ENCODE results near the gene CD74.

The CD74 gene

DNA sequence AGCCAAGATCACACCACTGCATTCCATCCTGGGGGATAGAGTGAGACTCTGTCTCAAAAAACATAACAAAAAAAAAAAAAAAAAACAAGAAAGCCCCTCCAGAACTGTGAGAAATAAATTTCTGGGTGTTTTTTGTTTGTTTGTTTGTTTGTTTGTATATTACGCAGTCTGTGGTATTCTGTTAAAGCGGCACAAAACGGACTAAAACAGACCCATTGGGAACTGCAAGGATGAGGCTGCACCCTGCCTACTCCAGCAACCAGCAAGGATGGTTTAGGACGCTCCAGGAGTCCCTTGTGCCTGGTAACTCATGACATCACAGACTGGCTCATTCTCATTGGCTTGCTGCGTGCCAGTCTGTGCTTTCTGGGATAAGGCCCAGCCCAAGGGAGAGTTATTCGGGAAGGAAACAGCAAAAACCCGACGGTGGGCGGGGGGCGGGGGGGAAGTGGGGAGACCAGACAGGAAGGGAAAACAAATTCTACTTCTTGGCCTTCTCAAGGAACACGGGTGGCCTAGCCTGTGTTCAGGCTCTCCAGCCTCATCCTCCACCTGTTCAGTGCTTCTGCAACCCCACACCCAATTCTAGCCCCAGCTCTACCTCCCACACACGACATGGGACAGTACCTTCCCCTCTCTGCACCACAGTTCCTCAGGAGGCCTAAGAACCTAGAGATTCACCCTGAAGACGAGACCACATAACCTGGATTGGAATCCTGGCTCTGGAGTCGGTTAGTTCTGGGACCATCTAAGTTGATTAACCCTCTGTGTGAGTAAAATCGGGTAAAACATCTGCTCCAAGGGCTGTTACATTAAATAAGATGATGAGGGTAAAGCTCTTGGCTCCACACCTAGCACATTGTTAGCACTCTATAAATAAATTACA lies 2.8 kb downstream of the CD74 start:
- DNase-seq: peak; percentile 63 to 73

- DNase-seq: no peak
These were observed 4.3 kb downstream of the CD74 start for GRCh38 chr5:150408231-150408943.

DNA sequence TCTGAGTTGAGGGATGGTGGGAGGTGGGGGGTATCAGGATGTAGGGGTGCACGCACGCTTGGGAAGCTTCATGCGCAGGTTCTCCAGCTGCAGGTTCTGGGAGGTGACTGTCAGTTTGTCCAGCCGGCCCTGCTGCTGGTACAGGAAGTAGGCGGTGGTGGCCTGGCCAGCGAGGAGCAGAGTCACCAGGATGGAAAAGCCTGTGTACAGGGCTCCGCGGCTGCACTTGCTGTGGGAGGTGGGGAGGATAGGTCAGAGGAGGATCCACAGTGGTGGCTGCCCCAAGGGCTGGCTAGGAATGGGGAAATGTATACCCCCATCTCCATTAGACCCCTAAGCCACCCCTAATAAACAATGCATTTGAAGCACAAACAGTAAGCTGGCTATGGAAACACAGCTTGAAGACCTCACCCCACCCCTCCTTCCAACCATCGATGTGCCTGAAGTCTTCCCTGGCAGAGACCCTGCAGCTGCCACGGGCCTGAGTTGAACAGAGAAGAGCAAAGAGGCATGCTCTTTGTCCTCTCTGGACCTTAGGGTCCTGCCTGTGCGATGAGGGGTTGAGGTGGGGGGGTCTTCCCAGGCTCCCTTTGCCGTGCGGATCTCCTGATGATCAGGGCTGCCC lies 5.5 kb downstream of the CD74 start:
- DNase-seq: no peak

DNA sequence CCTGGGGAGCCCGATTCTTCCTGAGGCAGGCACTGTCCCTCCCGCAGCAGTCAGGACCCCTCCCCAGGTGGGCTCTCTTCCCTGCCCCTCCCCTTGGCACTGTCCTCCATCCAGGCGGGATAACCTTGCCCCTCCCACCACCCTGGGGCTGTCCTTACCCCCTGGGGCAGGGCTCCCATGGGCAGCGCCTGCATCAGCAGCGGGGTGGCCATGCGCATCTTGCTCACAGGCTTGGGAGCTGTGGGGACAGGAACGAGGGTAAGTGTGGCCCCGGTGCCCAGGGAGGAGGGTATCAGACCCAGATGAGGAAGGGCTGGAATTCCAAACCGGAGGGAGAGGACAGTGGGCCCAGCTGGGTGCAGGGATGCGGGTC lies 6.0 kb downstream of the CD74 start:
- DNase-seq: no peak

- no peak for DNase-seq
These were observed 6.5 kb downstream of the CD74 start for GRCh38 chr5:150406103-150406722.

- DNase-seq: no peak
These were observed 7.5 kb downstream of the CD74 start for GRCh38 chr5:150404941-150405816.

DNA sequence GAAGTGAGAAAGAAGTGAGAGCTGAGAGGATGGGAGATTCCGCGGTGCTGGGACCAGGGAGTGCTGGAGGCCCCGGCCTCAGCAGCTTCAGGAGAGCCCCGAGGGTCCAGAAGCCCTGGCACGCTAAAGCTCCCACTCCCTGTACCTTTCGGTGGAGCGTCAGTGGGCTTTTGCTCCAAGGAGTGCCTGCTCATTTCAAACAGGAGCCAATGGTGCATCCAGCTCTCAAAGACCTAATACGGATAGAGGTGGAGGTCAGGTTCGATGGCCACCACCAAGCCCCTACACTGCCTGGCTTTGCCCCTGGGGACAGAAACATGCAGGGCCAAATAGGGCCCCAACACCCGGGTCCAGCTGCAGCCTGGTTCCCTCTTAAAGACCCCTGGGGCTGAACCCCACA lies 8.2 kb downstream of the CD74 start:
- DNase-seq: no peak

DNA sequence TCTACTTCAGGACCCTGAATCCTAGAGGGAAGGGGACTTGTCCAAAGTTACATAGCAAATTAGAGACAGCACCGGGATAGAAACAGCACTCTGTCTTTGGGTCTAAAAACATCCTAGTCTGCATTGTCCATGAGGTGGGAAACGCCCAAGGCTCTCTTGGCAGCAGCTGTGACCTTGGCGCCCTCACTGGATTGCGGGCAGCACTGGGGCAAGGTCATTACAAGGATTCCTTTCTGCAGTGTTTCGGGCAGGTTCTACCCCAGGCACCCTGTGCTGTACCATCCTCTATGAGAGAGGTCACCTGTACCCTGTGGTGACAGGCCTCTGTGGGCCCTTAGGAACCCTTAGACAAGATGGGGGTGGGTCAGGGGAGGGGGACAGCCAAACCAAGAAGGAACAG lies 8.6 kb downstream of the CD74 start:
- DNase-seq: no peak

DNA sequence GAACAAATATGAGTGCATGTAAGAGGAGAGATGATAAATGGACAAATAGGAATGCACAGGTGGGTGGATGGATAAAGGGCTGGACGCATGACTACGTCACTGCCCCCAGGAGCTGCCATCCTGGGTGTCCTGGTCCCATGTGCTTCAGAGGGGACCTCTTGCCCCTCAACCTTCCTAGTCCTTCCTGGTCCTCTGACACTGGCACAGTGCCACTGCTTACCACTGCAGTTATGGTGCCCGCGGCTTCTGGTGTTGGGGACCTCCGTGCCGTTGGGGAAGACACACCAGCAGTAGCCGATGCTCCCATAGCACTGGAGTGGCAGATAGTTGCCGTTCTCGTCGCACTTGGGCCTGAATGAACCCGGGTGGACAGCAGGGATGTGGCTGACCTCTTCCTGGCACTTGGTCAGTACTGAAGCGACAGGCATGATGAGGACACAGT lies 9.8 kb downstream of the CD74 start:
- no peak for DNase-seq

DNA sequence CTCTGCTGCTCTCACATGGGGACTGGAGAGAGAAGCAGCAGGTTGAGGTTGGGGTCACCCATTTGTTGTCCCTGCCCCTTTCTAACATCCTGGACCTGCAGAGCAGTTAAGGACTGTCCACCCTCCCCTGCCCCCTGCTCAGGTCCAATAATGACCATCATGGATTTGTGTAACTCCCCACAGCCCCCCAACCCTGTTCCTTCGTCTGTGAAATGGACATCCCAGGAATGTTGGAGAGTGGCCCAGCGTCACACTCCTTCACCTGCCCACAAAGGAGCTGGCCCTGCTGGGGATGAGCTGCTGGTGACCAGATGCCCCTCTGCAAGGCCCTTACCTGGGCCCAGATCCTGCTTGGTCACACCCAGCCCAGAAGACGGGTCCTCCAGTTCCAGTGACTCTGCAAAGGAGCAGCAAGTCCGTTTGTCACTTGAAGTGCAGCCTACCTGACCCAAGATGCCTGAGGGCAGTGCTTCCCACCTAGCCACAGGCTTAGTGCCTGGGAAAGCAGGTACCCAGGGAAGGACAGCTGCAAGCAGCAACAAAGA lies 10.4 kb downstream of the CD74 start:
- no peak for DNase-seq

DNA sequence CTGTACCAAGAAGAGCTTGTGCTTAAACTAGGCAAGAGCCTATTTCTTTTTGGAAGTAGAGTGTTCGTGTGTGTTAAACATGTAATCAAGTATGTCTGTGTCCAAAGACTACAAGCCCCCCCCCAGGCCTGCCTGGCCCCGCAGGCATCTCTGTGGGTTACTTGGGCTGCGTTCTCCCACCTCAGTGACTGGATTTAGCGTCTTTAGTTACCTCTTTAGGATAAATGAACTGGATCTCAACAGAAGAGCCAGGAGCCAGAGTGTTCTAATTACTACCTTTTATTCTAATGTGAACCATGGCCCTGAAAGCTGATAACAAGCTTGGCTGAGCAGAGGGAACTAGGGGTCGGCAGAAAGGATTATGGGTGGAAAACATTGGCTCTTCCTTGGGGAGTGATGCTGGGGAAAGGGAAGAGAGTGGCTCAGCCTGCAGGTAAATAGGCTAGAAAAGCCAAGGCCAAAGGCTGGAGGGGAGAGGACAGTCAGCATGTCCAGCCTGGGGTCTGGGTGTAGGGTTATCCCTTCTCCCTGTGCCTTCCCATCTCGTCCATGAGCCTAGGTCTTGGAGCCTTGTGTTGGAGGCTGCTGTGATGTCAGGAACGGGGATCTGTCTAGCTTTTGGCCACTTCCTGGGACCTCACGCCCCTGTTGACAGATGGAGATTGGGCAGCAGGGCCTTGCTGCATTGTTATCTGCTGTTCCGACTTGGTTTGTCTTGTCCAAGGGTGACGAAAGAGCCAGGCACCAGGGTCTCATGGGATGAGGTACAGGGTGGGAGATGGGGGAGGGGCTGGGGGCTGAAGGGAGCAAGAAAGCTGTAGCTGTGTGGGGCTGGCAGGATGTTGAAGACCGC lies 11.1 kb downstream of the CD74 start:
- DNase-seq: no peak

- DNase-seq: no peak
These were observed 11.7 kb downstream of the CD74 start for GRCh38 chr5:150401076-150401375.

- DNase-seq: no peak
These were observed 12.2 kb downstream of the CD74 start for GRCh38 chr5:150400316-150401075.

GRCh38 chr5:150399524-150400211 lies 13.0 kb downstream of the CD74 start:
- no peak for DNase-seq

GRCh38 chr5:150398722-150399523 lies 13.8 kb downstream of the CD74 start:
- no peak for DNase-seq

- no peak for DNase-seq
These were observed 14.7 kb downstream of the CD74 start for GRCh38 chr5:150397782-150398721.

DNA sequence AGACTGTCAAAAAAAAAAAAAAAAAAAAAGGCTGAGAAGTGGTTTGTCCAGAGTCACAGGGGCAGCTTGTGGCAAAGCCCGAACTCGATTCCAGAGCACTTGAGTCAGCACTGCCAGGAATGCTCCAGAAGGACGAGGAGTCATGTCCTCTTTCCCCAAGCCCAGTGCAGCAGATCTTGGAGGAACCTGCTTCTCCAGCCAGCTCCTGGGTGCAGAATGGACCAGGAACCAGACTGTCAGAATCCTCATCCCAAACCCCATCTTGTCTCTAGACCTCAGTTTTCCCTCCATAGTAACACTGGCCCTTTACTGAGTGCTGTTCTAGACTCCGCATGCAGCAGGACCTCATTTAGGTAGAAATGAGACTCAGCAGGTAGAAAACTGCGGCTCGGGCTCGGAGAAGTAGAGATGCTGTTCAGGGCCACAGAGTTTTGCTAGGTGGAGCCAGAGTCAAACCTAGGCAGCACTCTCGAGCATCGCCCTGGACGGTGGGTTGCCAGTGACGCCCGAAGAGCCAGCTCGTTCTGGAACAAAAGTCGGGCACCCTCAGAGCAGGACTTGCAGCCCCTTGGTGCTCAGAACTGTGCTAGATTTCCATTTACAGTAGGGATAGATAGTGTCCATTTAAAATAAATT lies 15.4 kb downstream of the CD74 start:
- no peak for DNase-seq
